Ovary (tissue), 9 donors: ENCODE measurements around the gene ALDH1B1. TPM values are rescaled to one million over a fixed set of nuclear protein-coding genes. Genes with fewer than 3 reads are reported as not detected.

Experiments
- DNase-seq, 5 donors: peaks; one replicate each; pipeline ENCODE4 v3.0.0-alpha.2; 2019 to 2020
- H3K27ac ChIP-seq, 2 donors: fragments of 200-600 bp; one replicate each; pipeline versions ENCODE4 v1.5.1 to v1.8.0; 2019 to 2022
- H3K27me3 ChIP-seq: fragments of 200-600 bp; one replicate; pipeline ENCODE4 v1.8.0; 2022
- H3K36me3 ChIP-seq: fragments of 200-600 bp; sonication (generic); one replicate; pipeline ENCODE4 v1.5.1; 2019
- H3K4me1 ChIP-seq: one replicate; pipeline ENCODE4 v1.8.1; 2013; ENCODE audit warnings: mild to moderate bottlenecking, moderate library complexity; ENCODE audit not compliant: insufficient read depth
- H3K4me3 ChIP-seq: fragments of 200-600 bp; sonication (generic); one replicate; pipeline ENCODE4 v1.5.1; 2017
- H3K9me3 ChIP-seq, 2 donors: fragments of 200-600 bp in 1 of 2; sonication (generic) in 1 of 2; one replicate each; pipeline versions ENCODE4 v1.5.1 to v1.8.1; 2013 to 2019; ENCODE audit warnings: mild to moderate bottlenecking in 1 of 2, moderate library complexity in 1 of 2
- EP300 ChIP-seq: sonication (generic); formaldehyde crosslinking; IDR thresholded peaks from one replicate; pipeline ENCODE4 v1.6.1; 2017; ENCODE audit warnings: antibody characterized with exemption
- POLR2A ChIP-seq: fragments of 450-650 bp; IDR thresholded peaks from one replicate; pipeline ENCODE4 v1.6.1; 2017; ENCODE audit warnings: antibody characterized with exemption, mild to moderate bottlenecking, moderate library complexity
- whole genome bisulfite sequencing, 3 donors: extraction: QIAGEN DNeasy Blood & Tissue Kit in 1 of 3; methylation state at CpG; one replicate each; pipeline versions ENCODE4 v1.1.5 to v1.1.7; 2013 to 2017; 5-methylcytosine and 5-hydroxymethylcytosine counted together
- intact Hi-C, 4 donors: fragments of 100-400 bp; cut with DNase I; formaldehyde crosslinking; loops; one replicate each; pipeline versions ENCODE4 v1.11.0 to v1.15.1; 2022 to 2023
- polyA plus RNA-seq, 2 donors: library from polyadenylated mRNA; stranded (reverse); fragments of 200-250 nt in 1 of 2; fragments of 350-450 nt in 1 of 2; fragmentation: Illumina TruSeq in 1 of 2; extraction: RNeasy Lipid Tissue Mini Kit (QIAGEN cat#74804) in 1 of 2; gene quantifications; one replicate each; pipeline ENCODE4 v1.2.3, GENCODE V29; 2013 to 2014
- total RNA-seq, 7 donors: library from RNA; depleted of rRNA in 2 of 7; stranded (reverse); fragments of >200 nt in 2 of 7; fragmentation: NEBNext Ultra II Directional in 3 of 7; extraction: Animal tissue kit (Norgen Biotek cat#: 25700) in 3 of 7; gene quantifications; one replicate each; pipeline versions ENCODE4 v1.1.0 to v1.2.4, GENCODE V29; 2016 to 2023
- TF ChIP-seq, protein P1 (sequence below), 3 donors: fragments of 450-650 bp in 2 of 3; fragments of 200-600 bp in 1 of 3; IDR thresholded peaks; one replicate each; pipeline versions ENCODE4 v1.5.1 to v1.8.0; 2016 to 2022; ENCODE audit warnings: antibody characterized with exemption in 3 of 3, mild to moderate bottlenecking in 1 of 3
- donor health status: DM: no; HTN: no; CAD: no; lungs with moderate emphysema.
- donor health status: DM: no; HTN: no; CAD: no.
- donor health status: Bipolar disorder and iron deficiency.
- donor health status: DM: yes; HTN: yes; CAD: no.
- donor health status: DM: no; HTN: no; CAD: no.
- donor health status: DM: yes; HTN: yes; CAD: no.

ALDH1B1 gene
- total and polyA plus RNA-seq, 9 donors, result 7.9 to 47.2 (median 24.3) TPM

DNA sequence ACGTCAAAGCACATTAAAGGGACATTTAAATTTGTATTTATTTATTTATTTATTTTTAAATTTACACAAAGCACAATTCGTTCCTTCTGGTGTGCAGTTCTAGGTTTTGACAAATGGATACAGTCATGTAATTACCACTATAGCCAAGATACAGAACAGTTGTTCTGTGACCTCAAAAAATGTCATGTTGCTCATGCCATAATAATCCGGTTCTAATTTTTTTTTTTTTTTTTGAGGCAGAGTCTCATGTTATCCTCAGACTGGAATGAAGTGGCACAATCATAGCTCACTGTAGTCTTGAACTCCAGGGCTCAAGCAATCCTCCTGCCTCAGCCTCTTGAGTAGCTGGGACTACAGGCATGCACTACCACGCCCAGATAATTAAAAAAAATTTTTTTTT lies 24.0 kb downstream of the ALDH1B1 start:
- no peaks in the 10 kb centered on the region for H3K36me3 ChIP-seq
- 68 to 71% (median 69%) methylated on average over 4 of the region's 4 CpGs for WGBS, 3 donors
- H3K27ac ChIP-seq, result no peak overlapping the region
- no peak overlapping the region for H3K4me3 ChIP-seq
- no peaks in the 10 kb centered on the region for H3K4me1 ChIP-seq
- intact Hi-C loops, result loop anchor here in 2 of 4 donors (10.0 kb wide), 2 partner anchors 52 to 322 kb away; no protein-coding TSS in a partner anchor
- H3K27me3 ChIP-seq, result no peaks in the 10 kb centered on the region
- no peak for DNase-seq
- TF ChIP-seq, protein P1, sequence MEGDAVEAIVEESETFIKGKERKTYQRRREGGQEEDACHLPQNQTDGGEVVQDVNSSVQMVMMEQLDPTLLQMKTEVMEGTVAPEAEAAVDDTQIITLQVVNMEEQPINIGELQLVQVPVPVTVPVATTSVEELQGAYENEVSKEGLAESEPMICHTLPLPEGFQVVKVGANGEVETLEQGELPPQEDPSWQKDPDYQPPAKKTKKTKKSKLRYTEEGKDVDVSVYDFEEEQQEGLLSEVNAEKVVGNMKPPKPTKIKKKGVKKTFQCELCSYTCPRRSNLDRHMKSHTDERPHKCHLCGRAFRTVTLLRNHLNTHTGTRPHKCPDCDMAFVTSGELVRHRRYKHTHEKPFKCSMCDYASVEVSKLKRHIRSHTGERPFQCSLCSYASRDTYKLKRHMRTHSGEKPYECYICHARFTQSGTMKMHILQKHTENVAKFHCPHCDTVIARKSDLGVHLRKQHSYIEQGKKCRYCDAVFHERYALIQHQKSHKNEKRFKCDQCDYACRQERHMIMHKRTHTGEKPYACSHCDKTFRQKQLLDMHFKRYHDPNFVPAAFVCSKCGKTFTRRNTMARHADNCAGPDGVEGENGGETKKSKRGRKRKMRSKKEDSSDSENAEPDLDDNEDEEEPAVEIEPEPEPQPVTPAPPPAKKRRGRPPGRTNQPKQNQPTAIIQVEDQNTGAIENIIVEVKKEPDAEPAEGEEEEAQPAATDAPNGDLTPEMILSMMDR (IDR thresholded peaks at IDR 0.05), result no peak
- TF ChIP-seq POLR2A, result no peak
- no peak for TF ChIP-seq EP300
- H3K9me3 ChIP-seq, result no peaks in the 10 kb centered on the region

GRCh38 chr9:38417003-38417945 lies 24.8 kb downstream of the ALDH1B1 start:
- Histone ChIP-seq H3K9me3 (no peaks in the 10 kb centered on the region), H3K36me3 (no peaks in the 10 kb centered on the region), H3K27ac (no peak overlapping the region), H3K4me1 (no peaks in the 10 kb centered on the region), H3K4me3 (no peak overlapping the region), H3K27me3 (no peaks in the 10 kb centered on the region)
- intact Hi-C loops, result loop anchor here in 2 of 4 donors (10.0 kb wide), 2 partner anchors 52 to 322 kb away; no protein-coding TSS in a partner anchor
- WGBS, 3 donors, result 70 to 71% (median 70%) methylated on average over 8 of the region's 8 CpGs
- TF ChIP-seq EP300, result no peak
- TF ChIP-seq, protein P1 (IDR thresholded peaks at IDR 0.05), result no peak
- TF ChIP-seq POLR2A, result no peak
- DNase-seq, result no peak

DNA sequence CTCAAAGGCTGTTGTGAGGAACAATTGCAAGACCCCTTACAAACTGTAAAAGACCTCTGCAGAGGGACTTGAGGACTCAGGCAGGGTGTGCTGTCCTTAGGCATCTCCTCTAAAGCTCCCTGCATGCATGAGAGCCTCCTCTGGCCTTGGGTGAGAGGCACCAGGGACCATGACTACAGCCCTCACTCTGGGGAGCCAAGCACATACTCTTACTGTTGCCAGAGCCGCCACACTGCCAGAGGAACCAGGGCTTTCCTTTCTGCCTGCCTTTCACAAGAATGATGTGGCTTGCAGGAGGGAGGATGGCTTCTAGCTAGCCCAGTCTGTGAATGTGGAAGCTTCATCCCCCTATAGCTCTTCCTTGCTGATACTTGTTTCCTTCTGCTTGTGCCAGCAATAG lies 25.9 kb downstream of the ALDH1B1 start:
- no peak for DNase-seq
- TF ChIP-seq EP300 (no peak), POLR2A (no peak)
- TF ChIP-seq, protein P1 (IDR thresholded peaks at IDR 0.05), result no peak

GRCh38 chr9:38419181-38419580 lies 26.7 kb downstream of the ALDH1B1 start:
- Histone ChIP-seq H3K27ac (no peak overlapping the region), H3K9me3 (no peaks in the 10 kb centered on the region), H3K36me3 (no peaks in the 10 kb centered on the region), H3K27me3 (no peaks in the 10 kb centered on the region), H3K4me1 (no peaks in the 10 kb centered on the region), H3K4me3 (no peak overlapping the region)
- DNase-seq, result no peak
- 62 to 72% (median 68%) methylated on average over 5 of the region's 5 CpGs for WGBS, 3 donors
- intact Hi-C loops, result loop anchor here in 2 of 4 donors (10.0 kb wide), 2 partner anchors 54 to 324 kb away; no protein-coding TSS in a partner anchor
- no peak for TF ChIP-seq POLR2A
- TF ChIP-seq, protein P1 (IDR thresholded peaks at IDR 0.05), result no peak
- no peak for TF ChIP-seq EP300

More for the DNA sequence above, 25.9 kb downstream of the ALDH1B1 start:
- 75 to 91% (median 76%) methylated on average over 1 of the region's 1 CpG for WGBS, 3 donors
- Histone ChIP-seq H3K27ac (no peak overlapping the region), H3K4me3 (no peak overlapping the region), H3K36me3 (no peaks in the 10 kb centered on the region), H3K9me3 (no peaks in the 10 kb centered on the region), H3K4me1 (no peaks in the 10 kb centered on the region), H3K27me3 (no peaks in the 10 kb centered on the region)
- intact Hi-C loops, result loop anchor here in 2 of 4 donors (10.0 kb wide), 2 partner anchors 54 to 324 kb away; no protein-coding TSS in a partner anchor
